GM11168 (cell line): ENCODE data around the gene LAMA3.

Source experiments
- in situ Hi-C: fragments of 300-500 bp; cut with MboI; formaldehyde crosslinking; loops from one replicate; pipeline ENCODE4 v1.12.0; 2022; ENCODE audit warnings: low sequenced_read_pairs; ENCODE audit not compliant: unreplicated experiment

The LAMA3 gene

GRCh38 chr18:23981369-23981980 is 292.2 kb downstream of the LAMA3 start:
- in situ Hi-C loops, result no loop called here

- in situ Hi-C loops, result no loop called here
These were observed 293.2 kb downstream of the LAMA3 start for GRCh38 chr18:23982155-23983079.

GRCh38 chr18:23983112-23983511 is 293.9 kb downstream of the LAMA3 start:
- in situ Hi-C loops, result no loop called here

- in situ Hi-C loops, result no loop called here
These were observed 297.5 kb downstream of the LAMA3 start for GRCh38 chr18:23986600-23987359.

- in situ Hi-C loops, result no loop called here
These were observed 301.5 kb downstream of the LAMA3 start for GRCh38 chr18:23990474-23991410.

- in situ Hi-C loops, result no loop called here
These were observed 303.1 kb downstream of the LAMA3 start for GRCh38 chr18:23992089-23992940.

- in situ Hi-C loops, result no loop called here
These were observed 303.7 kb downstream of the LAMA3 start for GRCh38 chr18:23992941-23993280.

GRCh38 chr18:23994361-23994902 is 305.2 kb downstream of the LAMA3 start:
- in situ Hi-C loops, result no loop called here

- in situ Hi-C loops, result no loop called here
These were observed 305.9 kb downstream of the LAMA3 start for GRCh38 chr18:23995180-23995579.

- in situ Hi-C loops, result no loop called here
These were observed 308.8 kb downstream of the LAMA3 start for GRCh38 chr18:23998018-23998417.

- in situ Hi-C loops, result no loop called here
These were observed 309.6 kb downstream of the LAMA3 start for GRCh38 chr18:23998820-23999219.

- in situ Hi-C loops, result no loop called here
These were observed 311.6 kb downstream of the LAMA3 start for GRCh38 chr18:24000613-24001490.

- in situ Hi-C loops, result no loop called here
These were observed 313.2 kb downstream of the LAMA3 start for GRCh38 chr18:24002479-24002878.

- in situ Hi-C loops, result no loop called here
These were observed 314.0 kb downstream of the LAMA3 start for GRCh38 chr18:24003288-24003687.

GRCh38 chr18:24003903-24004640 is 314.8 kb downstream of the LAMA3 start:
- in situ Hi-C loops, result no loop called here
